HG02610 (cell line): Measurements from ENCODE around the gene GOLT1A.

Experiments used
- ATAC-seq: cut with Tn5 transposase; IDR thresholded peaks from one replicate; pipeline ENCODE4 v1.9.1; 2021; ENCODE audit warnings: mild to moderate bottlenecking, moderate library complexity; ENCODE audit not compliant: unreplicated experiment

GOLT1A gene

DNA sequence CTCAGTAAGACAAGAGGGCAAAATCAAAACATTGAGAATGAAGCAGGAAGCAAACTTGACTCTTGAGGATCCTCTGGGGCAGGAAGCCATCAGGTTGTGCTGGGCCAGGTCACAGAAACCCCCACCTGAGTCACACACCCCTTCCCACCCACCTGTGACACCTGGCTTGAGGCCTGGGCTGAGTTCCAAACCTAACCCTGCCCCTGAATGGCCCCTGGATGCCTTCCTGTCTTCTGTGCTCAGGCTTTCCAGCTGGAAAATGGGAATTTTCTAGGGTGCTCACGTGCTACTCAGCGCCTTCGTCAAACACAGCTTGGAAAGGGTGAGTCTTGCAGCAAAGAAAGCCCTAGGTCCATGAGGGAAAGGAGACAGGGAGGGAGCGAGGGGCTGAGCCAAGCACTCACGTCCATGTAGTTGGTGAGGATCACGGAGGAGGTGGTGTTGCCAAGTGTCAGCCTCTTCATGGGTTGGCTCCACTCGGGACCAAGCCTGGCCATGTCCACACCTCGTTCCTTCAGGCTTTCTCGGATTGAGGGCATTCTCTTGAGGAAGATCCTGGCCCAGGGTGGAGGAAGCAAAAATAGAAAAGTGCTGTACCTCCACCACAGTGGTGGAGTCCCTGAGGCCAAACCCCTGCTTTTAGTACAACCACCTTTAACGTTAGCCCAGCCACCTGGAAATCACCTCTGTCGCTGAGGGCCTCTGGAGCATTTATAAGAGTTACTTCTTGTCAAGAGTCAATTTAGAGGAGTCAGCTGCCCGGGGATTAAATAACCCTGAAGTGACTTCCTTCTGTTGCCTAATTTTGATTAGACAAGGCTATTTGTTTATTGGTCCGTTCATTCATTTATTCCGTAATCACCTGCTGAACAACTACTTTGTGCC, 51.9 kb downstream of the GOLT1A start:
- no peak for ATAC-seq

- no peak for ATAC-seq
Measured at GRCh38 chr1:204157962-204158361, 55.8 kb downstream of the GOLT1A start.

DNA sequence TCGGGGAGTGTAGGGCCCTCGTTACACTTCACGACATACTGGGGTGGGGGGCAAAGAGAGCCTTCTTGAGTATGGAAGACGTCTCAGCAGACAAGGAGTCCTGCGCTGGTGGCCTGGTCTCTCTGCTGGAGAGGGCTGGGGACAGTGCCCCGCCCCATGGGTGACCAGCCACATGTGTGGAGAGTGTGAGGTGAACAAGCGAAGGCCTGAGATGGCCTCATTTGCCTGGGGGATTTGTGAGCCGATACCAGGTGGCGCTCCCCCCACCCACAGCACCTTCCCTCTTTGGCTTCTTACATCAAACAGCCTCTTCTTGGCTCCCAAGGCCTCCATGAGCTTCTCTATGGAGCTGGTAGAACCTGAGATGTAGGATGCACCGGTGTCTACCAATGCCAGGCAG, 57.9 kb downstream of the GOLT1A start:
- no peak for ATAC-seq

DNA sequence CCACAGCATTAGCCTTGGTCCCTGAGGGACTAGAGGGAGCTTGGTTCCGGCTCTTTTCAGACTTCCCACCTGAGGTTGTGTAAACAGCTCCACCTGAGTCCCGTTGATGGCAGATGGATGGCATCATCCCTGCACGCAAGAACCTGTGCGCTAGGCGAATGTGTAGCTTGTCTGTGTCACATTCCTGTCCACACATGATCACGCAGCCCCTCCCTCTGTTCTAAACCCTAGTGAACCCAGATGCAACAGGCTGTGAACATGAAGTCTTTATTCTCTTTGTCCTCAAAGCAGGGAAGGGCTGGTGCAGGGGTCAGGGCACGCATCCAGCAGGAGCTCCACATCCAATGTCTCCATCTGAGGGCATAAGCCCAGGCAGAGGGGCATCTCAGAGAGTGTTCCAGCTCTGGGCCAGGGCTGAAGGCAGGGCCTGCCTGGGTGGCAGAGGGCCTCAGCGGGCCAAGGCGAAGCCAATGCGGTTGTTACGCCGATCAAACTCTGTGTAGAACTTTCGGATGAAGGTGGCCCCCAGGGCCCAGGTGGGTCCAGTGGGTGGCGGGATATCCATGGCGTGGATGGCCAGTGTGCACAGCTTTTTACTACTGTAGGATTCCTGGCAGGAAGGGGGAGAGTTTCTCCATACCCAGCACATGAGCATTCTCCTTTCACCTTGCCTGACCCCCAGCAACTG, 59.1 kb downstream of the GOLT1A start:
- no peak for ATAC-seq

DNA sequence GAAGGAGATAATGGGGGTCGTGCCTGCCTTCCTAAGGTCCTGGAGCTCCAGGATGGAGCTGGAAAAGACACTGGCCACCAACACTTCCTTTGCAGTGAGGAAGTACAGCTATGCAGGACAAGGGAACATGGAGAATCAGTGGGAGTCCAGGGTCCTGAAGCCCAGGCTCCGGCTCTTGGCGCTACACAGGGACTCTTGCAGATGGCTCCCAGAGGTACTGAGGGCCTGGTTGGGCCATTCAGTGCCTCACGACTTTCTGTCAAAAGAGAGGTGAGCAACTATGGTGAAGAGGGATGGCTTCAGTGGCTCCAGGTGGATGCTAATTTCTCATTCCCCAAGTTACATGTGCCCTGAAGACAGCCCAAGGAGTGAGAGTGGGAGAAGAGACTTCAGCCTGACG, 60.1 kb downstream of the GOLT1A start:
- ATAC-seq: no peak

- no peak for ATAC-seq
Measured at GRCh38 chr1:204152310-204153044, 61.3 kb downstream of the GOLT1A start.

GRCh38 chr1:204151552-204152309, 62.1 kb downstream of the GOLT1A start, which contains the start of gene ETNK2:
Gene ETNK2, minus strand, starts transcription at chr1:204152044. Its CDS starts 192 bp downstream, at chr1:204151852.
- no peak for ATAC-seq

GRCh38 chr1:204150702-204151551, 62.9 kb downstream of the GOLT1A start:
- ATAC-seq: no peak

GRCh38 chr1:204149635-204150565, 63.9 kb downstream of the GOLT1A start:
- ATAC-seq: no peak

- ATAC-seq: no peak
Measured at GRCh38 chr1:204149107-204149506, 64.7 kb downstream of the GOLT1A start.
